Stimulated activated CD4-positive, alpha-beta T cell treated with anti-CD3 and anti-CD28 coated beads, Interleukin-12 subunit alpha, Interleukin-12 subunit beta, amount 100 ng/mL, for 24 hours (primary cell): ENCODE results near the gene PRM3.
A peak's percentile ranks its signal among the peaks of the same experiment; 100 is the strongest.

Experiments
- DNase-seq, 2 experiments: peaks; one replicate each; pipeline ENCODE4 v3.0.0-alpha.2; 2020; ENCODE audit warnings: low read depth in 2 of 2

Gene PRM3

DNA sequence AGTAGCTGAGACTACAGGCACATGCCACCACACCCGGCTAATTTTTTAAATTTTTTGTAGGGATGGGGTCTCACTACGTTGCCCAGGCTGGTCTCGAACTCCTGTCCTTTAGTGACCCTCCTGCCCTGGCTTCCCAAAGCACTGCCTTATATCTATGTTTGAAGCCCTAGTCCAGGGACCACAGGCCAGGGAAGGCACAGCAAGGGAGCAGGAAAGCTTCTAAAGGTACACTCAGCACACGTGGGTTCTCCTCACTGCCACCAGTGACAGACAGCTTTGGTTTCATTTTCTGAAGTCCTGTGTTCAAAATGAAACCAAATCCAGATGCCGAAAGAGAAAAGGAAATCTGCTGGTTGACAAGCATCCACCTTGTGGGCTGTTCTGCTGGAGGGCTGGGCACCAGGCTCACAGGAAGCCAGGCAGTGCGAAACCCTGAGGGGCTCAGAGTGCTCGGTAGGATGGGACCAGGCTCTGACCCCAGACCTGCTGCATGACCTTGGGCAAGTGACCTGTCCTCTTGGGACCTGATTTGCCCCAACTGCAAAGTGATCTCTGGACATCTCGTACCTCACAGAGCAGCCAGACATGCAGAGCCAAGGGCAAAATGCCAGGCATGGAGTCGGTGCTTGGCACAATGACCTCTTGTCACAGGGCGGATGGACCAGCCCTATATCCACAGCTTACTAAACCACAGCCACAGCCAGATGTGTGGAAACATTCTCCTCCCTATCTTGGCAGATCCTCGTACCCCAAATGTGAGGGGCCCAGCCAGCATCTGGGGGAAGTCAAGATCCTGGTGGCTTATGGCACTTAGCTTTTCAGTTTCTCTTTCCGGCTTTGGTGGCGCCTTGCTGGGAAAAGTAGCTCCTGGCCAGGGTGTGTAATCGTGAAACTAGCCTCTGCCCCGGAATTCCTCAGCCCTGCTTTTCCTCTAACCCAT lies 14.6 kb downstream of the PRM3 start:
- no peak for DNase-seq

DNA sequence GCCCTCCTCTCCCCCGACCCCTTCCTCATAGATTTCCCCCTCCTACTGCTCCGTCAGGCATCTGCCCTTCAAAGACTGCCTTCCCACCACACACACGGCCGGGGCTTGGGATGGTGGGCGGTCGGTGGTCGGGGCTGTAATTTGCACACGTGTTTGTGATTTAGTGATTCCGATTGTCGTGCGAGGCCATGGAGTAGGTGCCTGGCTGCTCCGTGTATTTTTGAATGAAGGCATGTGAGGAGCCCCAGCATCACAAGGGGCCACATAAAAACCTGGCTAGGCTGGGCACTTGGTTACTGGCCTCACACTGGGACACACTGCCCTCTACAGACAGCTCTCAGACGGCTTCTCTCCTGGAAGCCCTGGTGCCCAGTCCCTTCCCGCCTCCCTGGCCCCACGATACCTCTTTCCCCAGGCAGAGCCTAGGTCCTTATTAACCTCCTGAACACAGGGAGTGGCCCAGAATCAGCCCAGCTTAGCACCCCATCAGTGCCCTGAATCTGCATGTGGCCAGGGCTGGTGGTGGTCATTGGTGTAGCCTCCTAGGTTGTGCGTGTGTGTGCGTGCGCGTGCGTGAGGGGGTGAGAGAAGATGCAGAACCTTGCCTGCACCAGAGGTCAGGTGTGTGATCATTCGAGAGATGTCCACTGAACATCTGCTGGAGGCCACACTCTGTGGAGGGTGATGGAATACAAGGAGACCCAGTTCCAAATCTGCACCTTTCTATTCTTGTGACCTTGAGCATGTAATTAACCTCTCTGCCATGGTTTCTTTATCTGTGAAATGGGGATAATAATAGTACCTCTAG lies 16.1 kb downstream of the PRM3 start:
- peak in 1 of 2 experiments; percentile 54 for DNase-seq

GRCh38 chr16:11256661-11257130 lies 16.7 kb downstream of the PRM3 start:
- no peak for DNase-seq

GRCh38 chr16:11255737-11256660 lies 17.4 kb downstream of the PRM3 start, which contains the start of gene SOCS1:
SOCS1 (minus strand) TSS chr16:11256204; CDS start chr16:11255478, 726 bp downstream.
- peak; percentile 81 to 82 for DNase-seq

DNA sequence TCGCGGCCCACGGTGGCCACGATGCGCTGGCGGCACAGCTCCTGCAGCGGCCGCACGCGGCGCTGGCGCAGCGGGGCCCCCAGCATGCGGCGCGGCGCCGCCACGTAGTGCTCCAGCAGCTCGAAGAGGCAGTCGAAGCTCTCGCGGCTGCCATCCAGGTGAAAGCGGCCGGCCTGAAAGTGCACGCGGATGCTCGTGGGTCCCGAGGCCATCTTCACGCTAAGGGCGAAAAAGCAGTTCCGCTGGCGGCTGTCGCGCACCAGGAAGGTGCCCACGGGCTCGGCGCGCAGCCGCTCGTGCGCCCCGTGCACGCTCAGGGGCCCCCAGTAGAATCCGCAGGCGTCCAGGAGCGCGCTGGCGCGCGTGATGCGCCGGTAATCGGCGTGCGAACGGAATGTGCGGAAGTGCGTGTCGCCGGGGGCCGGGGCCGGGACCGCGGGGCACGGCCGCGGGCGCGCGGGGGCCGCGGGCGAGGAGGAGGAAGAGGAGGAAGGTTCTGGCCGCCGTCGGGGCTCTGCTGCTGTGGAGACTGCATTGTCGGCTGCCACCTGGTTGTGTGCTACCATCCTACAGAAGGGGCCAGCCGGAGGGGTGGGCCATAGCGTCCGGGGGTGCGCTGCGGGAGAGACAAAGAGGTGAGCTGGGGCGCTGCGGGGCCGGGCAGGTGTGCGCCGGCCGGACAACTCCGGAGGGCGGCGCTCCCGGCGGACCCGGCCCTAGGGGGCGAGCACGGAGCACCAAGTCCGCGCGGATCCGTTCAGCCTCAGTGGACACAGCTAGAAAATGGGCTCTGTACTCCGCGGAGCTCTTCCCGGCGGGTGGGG lies 18.3 kb downstream of the PRM3 start:
- DNase-seq = no peak

DNA sequence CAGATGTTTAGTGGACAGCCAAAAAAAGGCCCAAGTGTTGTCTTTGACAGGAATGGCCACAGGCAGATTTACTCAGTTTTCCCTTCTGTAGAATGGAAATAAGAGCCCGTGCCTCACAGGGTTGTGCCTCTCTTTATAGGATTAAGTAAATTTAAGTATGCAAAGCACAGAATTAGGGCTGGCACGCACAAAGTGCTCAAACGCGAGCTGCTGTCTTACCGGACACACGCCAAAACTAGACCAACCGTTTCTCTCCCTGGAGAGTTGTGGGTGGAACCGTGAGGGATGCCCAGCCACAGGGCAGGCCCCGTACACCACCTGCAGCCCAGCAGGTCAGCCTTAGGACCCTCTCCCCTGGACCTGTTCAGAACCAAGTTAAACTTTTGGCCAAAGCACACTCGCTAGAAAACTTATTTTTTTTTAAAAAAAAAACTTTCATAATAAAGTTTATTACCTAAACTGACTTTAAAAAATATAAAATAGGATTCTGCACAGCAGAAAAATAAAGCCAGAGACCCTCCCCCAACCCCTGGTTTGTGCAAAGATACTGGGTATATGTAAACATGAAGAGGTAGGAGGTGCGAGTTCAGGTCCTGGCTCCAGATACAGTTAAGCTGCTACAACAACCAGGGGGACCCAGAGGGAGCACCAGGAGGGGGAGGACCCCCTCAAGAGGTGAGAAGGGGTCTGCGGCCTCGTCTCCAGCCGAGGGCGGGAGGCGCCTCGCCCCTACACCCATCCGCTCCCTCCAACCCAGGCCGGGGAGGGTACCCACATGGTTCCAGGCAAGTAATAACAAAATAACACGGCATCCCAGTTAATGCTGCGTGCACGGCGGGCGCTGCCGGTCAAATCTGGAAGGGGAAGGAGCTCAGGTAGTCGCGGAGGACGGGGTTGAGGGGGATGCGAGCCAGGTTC lies 19.2 kb downstream of the PRM3 start:
- DNase-seq = no peak

- DNase-seq = peak in 1 of 2 experiments; percentile 46
These were observed 20.1 kb downstream of the PRM3 start for GRCh38 chr16:11253009-11253994.

- DNase-seq = no peak
These were observed 20.9 kb downstream of the PRM3 start for GRCh38 chr16:11252482-11252931.

GRCh38 chr16:11251525-11252481 lies 21.6 kb downstream of the PRM3 start:
- peak; percentile 70 to 81 for DNase-seq

DNA sequence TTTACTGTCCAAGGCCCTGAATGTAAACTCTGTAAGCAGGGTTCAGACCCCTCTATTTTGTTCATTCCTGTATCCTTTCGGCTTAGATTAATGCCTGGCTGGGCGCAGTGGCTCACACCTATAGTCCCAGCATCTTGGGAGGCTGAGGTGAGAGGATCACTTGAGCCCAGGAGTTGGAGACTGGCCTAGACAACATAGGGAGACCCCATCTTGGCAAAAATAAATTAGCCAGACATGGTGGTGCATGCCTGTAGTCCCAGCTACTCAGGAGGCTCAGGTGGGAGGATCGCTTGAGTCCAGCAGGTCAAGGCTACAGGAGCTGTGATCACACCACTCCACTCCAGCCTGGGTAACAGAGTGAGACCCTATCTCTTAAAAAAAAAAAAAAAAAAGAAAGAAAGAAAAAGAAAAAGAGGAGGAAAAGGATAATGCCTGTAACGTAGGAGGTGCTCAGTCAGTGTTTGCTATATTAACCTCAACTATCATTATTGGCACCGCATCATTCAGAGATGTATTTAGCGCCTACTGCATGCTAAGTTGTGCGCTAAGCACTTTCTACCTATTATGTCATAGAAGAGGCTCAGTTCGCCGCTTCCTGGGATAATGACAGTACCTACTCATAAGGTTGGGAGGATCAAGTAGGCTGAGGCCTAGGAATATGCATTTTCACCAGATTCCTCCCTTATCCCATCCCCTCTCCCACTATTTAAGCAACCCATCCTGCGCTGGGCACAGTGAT lies 22.5 kb downstream of the PRM3 start:
- no peak for DNase-seq

GRCh38 chr16:11250091-11250785 lies 23.2 kb downstream of the PRM3 start:
- DNase-seq = no peak

DNA sequence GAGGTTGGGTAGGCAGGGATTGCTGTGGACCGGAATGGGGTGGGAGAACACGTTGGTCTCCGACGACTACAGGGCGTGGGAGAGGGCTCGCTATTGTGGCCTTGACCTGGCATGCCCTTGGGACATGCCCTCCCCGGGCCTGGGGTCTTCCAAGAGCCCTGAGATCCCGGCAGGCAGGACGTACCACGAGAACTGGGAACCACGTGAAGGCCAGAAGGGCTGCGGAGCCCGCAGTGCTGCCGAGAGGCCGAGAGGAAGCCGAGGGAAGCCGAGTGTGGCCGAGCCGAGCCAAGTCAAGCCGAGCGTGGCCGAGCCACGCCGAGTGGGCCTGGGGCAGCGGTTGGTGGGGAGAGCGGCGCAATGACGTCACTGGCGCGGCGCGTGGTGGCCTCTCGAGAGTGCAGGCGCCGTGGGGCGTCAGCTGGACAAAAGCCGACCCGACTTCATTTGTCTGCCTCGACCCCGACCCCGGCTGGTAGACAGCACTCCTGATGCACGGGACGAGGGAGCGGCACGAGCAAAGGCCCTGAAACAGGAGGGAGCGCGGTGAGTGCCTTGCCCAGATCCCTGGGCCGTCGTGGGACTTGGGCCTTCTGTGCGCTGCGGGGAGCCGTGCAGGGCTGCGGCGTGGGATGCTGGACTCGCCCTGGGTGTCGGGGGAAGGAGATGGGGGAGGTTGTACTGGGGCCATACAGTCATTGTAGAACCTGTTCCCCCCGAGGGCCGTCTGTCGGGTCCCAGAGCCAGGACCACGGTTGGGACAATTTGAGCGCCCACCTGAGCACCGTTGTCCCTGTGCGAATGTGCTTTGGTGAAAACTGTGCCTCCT lies 24.0 kb downstream of the PRM3 start:
- no peak for DNase-seq

DNA sequence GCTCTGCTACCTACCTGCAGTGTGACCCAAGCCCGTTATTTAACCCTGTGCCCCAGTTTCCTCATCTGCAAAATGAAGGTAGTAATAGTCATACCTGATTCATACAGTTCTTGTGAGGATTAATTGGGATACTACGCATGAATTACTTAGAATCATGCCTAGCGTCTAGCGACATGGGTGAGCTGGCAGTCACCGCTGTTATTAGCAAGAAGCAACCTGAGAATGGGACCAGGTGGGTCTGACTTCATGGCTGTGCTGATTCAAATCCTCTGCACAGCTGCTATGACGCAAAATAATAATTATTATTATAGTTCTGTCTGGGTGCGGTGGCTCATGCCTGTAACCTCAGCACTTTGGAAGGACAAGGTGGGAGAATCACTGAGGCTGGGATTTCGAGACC lies 25.3 kb downstream of the PRM3 start:
- DNase-seq = no peak

- DNase-seq = no peak
These were observed 27.4 kb downstream of the PRM3 start for GRCh38 chr16:11245988-11246387.
